Umbilical cord (tissue), 2 donors: ENCODE measurements around the gene PPP1R37. TPM values are rescaled to one million over a fixed set of nuclear protein-coding genes. Genes with fewer than 3 reads are reported as not detected.

Source experiments
- DNase-seq: peaks from one replicate; pipeline ENCODE4 v3.0.0-alpha.2; 2015; ENCODE audit warnings: low spot score
- total RNA-seq: library from RNA; depleted of rRNA; stranded (reverse); fragments of >200 nt; gene quantifications from one replicate; pipeline ENCODE4 v1.2.3, GENCODE V29; 2014; ENCODE audit warnings: low replicate concordance; ENCODE audit not compliant: insufficient read depth

Gene PPP1R37
- total RNA-seq, 1 donor from 2014 or later, result 40.2 TPM

DNA sequence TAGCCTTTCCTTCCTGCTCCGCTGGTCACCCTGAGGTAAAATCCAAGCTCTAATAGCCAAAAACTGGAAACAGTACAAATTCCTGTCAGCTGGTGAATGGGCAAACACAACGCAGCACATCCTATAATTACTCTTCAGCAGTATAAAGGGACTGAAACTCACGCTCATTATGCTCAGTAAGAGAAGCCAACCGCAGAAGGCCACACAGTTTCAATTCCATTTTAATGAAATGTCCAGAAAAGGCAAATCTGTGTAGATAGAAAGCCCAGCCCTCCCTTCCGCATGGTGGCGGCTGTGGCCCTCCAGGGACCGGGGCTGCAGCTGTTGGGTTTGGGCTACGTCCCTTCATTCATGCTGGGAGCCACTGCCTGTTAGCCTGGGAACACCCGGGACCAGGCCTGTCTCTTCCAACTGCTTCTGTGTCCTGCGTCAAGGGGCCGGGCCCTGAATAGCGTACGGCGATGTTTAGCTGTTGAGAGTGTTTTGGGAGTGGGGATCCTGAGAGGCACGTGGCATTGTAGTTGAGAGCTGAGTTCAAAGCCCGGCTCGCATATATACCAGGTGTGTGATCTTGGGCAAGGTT is 44.3 kb downstream of the PPP1R37 start:
- DNase-seq, result no peak

DNA sequence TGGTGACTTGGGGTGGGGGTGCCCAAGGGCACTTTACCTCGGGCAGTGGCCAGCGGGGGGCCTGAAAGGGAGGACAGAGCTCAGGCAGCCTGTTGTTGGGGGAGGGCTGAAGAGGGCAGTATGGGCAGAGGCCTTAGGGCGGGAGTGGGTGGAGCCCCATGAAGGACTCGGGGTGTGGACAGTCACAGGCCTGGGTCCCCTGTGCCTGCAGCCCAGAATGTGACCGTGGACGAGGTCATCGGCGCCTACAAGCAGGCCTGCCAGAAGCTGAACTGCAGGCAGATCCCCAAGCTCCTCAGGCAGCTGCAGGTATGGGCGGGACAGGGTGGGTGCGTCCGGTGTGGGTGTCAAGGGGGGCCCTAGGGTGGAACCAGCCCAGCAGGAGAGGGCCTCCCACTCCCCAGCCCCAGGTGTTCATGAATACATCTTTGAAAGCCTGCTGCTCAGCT is 45.3 kb downstream of the PPP1R37 start:
- no peak for DNase-seq

DNA sequence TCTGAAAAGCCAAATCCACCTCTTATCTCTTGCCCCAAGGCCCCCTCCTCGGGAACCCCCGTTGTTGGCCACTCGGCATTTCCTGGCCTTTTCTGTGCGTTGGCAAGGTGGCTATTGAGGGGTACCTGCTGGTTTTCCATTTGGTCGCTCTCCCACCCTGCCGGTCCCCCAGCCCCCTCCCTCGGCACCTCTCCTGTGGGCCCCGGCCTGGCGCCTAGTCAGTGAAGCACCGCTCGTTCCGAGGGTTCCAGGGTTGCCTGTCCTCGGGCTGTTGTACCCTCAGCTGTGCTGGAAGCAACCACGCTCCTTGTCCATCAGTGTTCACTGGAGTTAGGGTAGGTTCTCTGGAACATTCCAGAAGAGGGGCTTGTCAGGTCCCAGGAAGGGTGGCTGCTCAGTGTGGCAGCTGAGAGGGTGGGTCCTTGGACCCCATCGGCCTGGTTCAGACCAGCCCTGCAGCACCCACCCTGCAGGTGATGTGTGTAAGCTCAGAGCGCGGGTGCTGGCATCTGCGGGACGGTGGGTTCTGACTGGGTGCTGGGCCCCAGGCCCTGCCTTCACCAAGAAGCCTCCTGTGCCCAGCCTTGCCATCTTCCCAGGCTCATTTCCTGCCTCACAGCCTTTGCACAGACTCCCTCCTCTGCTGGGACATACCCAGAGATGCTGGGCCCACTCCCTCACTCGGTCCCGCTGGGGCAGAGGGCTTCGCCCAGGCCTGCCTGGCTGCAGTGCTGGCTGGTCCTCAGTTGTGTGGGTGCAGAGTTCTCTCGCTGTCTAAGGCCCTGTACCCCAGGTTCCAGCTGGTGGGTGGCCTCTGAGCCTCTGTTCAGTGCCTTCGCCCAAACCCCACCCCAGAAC is 46.5 kb downstream of the PPP1R37 start:
- no peak for DNase-seq

DNA sequence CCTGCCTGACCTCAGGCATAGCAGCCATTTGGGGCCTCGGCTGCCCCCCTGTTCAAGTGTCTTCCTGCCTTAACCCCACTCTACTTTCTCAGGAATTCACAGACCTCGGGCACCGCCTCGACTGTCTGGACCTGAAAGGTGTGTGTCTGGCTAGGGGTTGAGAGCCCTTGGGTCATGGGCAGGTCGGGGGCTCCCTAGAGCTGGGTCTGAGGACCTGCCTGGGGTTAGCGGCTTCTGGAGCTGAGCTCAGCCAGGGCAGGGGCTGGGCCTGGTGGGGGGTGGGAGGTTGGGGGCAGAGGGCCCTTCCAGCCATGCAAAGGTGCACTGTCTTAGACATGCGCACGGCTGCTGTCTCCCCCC is 47.1 kb downstream of the PPP1R37 start:
- DNase-seq, result no peak

DNA sequence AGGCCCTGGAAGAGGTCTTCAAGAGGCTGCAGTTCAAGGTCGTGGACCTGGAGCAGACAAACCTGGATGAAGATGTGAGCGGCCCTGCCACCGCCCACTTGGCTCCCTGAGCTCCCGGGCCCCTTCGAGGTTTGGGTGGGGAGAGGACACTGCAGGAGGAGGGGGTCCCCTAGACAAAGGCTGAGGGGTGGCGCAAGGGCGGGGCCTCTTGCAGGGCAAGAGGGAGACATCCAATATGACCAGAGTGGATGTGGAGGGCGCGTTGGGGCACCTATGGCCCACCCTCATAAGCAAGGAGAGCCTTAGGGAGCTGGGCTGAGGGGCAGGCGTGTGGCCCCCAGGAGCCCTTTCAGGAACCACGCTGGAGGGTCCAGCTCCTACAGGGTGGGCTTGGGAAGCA is 47.6 kb downstream of the PPP1R37 start:
- no peak for DNase-seq

DNA sequence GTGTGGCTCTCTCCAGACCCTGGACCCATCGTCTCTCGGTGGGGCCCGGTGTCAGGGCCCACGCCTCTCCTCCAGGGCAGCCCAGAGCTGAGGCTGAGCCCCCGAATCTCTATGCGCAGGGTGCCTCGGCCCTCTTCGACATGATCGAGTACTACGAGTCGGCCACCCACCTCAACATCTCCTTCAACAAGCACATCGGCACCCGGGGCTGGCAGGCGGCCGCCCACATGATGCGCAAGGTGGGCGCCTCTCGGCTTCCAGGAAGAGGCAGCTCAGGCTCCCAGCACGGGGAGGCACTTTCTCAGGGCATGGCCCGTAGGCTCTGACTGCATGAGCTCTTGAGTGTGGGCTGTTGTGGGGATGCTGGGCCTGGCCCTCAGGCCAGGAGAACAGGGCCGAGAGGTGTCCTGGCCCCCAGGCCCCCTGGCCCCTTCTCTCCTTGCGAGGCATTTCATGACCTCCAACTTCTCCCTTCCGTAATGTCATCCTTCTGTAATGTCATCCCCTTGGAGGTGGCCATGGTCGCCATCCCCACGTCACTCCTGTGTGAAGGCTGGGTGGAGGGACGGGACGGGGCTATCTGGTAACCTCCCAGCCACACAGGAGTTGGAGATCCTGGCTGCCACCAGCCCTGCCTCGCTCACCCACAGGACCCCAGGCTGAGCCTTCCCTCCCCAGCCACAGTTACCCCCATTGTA is 48.4 kb downstream of the PPP1R37 start:
- DNase-seq, result no peak

DNA sequence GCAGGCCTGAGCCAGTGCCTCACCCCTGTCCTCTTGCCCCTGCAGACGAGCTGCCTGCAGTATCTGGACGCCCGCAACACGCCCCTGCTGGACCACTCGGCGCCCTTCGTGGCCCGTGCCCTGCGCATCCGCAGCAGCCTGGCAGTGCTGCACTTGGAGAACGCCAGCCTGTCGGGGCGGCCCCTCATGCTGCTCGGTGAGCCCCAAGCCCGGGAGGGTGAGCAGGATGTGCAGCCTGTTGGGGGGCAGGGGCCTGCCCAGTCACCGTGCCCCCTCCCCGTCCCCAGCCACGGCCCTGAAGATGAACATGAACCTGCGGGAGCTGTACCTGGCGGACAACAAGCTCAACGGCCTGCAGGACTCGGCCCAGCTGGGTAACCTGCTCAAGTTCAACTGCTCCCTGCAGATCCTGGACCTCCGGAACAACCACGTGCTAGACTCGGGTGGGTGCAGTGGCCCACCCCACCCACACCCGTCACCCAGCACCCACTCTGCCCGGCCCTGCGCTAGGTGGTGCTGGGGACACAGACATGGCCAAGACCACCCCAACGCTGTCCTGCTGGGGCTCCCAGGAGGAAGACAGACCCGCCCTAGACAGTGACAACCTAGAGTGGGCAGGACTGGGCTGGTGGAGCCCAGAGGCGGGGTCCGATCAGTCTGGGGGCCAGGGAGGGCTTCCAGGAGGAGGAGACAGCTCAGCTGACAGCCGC is 49.2 kb downstream of the PPP1R37 start:
- no peak for DNase-seq

DNA sequence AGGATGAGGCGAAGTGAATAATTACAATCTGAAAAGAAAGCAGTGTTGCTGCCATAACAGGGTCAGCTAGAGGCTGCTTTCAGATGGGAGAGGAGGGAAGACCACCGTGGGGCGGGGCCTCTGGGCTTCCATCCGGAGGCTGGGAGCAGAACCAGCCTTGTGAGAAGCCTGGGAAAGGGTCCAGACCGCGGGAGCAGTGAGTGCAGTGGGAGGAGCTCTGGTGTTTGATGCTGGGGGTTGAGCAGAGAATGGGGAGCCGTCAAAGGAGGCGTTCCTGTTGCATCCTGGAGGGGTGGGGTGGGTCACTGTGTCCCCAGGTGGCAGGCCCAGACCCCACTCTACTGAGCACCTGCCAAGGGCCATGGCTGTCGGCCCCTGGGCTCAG is 49.7 kb downstream of the PPP1R37 start:
- DNase-seq, result no peak

DNA sequence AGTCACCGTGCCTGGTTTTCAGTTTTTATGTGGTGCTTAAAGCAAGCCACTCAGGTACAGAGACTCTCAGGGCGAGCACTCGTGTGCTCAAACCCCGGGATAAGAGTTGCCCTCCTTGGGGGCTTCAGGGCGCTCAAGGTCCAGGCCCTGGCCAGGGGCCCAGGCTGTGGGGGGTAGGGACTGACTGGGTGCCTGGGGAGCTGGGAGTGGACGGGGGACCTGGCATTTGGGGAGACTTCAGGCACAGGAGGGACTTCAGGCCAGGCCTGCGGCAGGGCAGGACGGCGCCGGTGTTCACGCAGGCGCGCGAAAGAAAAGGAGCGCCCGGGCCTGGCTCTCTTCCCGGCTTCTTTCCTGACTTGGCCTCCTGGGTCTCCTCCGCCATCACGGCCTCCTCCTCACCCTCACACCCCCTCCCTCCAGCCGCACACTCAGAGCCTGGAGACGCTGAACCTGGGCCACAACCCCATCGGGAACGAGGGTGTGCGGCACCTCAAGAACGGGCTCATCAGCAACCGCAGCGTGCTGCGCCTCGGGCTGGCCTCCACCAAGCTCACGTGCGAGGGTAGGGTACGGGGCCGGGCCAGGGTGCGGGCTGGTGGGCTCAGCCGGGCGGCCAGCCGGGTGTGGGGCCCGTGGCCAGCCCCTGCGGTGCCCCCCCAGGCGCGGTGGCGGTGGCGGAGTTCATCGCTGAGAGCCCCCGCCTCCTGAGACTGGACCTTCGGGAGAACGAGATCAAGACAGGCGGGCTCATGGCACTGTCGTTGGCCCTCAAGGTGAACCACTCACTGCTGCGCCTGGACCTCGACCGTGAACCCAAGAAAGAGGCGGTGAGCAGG is 51.7 kb downstream of the PPP1R37 start:
- no peak for DNase-seq

DNA sequence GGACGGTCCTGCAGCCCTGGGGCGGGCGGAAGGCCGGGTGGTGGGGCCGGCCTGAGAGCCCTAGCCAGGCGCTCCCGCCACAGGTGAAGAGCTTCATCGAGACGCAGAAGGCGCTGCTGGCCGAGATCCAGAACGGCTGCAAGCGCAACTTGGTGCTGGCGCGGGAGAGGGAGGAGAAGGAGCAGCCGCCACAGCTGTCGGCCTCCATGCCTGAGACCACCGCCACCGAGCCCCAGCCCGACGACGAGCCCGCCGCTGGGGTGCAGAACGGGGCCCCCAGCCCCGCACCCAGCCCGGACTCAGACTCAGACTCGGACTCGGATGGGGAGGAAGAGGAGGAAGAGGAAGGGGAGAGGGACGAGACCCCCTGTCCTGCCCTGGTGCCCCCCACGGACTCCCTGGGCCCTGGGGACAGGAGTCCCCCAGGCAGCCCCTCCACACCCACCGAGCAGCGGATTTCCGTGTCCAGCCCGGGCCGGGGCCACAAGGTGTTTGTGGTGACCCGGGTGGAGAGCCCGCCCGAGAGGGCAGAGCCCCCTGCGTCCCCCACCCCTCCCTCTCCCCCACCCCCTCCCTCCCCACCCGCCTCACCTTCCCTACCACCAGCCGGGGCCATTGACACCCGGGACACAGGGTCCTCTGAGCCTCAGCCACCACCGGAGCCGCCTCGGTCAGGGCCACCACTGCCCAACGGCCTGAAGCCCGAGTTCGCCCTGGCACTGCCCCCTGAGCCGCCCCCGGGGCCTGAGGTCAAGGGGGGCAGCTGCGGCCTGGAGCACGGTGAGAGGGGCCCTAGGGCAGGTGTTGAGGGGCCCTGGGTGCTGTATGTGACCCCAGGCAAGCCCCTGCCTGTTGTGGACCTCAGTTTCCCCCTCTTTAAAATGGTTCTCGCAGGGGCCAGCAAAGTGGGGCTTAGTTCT is 52.6 kb downstream of the PPP1R37 start:
- DNase-seq, result no peak

DNA sequence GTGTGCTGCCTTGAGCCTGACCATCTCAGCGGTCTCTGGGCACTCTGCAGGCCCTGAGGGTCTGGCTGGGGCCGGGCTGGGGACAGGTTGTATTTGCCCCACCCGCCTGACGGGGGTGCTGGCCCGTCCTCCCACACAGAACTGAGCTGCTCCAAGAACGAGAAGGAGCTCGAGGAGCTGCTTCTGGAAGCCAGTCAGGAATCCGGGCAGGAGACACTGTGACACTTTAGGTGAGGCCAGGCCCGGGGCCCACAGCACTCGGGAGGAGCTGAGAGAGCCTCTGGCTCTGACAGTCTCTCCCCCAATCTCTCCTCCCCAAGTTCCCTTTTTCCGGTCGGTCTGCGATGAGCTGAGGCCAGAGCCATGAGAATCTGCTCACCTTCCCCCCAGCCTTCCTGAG is 53.3 kb downstream of the PPP1R37 start:
- DNase-seq, result no peak

DNA sequence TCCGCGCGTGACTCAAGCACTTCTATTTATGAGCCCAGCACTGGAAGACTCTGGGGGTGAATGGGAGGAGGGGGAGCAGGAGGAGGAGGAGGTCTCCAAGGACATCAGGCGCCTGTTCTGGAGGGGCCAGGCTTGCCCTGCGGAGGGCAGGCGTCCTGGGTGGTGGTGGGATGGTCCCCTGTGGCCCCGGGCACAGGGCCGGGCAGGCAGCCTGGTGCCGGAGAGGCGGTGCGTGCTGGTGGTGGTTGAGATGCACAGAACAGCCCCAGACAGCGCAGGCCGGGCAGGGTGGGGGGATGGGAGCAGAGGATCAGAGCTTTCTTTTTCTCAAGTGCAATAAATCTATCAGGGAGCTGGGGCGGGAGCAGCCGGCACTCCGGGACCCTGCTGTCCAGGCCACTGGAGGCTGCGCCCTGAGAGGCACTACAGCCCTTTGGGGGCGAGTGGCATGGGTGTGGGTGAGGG is 53.8 kb downstream of the PPP1R37 start:
- no peak for DNase-seq

DNA sequence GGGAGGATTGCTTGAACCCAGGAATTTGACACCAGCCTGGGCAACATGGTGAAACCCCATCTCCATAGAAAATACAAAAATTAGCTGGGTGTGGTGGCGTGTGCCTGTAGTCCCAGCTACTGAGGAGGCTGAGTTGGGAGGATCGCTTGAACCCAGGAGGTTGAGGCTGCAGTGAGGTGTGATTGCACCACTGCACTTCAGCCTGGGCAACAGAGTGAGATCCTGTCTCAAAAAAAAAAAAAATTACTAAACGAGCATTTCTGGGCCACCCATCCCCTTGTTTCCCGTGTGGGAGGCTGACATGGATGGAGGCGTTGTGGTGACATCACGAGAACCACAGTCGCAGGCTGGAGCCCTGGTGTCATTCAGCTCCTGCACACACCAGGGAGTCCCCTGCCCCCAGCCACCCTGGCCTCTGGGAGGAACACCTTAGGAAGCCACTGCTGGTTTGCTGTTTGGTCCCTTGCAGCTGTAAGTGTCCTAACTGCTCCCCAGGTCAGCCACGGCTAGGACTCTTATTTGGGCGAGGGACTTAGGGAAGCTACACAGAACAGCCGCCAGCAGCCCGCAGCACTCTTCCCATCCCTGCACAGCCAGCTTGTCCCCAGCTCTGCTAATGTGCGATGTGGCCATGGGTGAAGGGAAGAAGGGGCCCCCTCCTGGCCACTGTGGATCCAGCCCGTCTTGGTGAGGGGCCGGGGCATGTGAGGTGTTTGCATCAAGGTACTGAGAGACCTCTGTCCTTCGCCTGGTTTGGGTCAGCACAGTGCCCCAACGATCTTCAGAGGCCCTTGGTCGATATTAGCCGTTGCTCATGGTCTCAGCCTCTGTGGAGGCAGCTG is 55.1 kb downstream of the PPP1R37 start:
- DNase-seq, result no peak

DNA sequence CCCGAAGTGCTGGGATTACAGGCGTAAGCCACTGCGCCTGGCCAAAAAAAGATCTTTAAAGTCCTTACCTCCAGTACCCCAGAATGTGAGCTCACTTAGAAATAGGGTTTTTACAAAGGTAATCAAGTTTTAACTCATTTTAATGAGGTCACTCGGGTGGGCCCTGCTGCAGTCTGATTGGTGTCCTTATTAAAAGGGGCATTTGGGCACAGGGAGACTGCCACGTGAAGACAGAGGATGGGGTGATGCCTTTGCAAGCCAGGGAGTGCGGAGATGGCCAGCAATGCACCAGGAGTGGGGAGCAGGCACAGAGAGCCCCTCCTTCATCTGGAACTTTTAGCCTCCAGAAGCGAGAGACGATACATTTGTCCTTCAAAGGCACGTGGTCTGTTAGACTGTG is 56.1 kb downstream of the PPP1R37 start:
- DNase-seq, result no peak

DNA sequence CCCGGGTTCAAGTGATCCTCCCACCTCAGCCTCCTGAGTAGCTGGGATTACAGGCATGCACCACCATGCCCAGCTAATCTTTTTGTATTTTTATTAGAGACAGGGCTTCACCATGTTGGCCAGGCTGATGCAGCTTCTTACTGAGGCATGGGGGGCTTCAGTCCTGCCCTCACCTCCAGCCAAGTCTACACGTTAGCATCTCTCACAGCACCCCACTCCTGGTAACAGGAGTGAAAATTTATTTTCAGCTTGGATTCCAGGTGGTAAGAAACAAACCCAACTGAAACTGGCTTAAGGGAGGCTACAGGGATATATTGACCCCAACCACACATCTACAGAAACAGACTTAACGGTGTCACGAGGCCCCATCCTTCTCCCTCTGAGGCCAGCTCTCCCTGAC is 57.2 kb downstream of the PPP1R37 start:
- no peak for DNase-seq

DNA sequence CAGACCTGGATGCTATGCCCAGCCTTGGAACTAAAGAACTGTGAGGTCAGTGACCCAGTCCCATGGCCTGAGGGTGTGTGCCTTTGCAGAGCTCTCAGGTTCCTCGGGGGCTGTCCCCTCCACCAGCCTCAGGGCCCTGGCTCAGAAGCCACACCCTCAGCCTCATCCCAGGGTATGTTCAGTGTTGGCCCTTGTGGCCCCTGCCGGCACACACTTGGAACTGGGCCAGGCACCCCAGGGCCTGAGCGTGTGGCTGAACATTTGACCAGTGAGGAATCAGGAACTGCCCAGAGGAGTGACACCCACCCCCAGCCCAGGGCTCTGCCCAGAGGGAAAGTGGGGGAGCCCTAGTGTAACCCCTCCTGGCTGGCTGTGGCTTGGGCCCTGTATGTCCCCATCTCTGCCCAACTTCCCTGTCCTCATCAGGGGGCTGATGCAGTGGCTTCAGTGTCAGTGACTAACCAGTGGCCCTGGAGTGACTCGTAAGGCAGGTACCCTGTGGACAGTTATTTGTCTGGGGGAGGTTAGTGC is 57.8 kb downstream of the PPP1R37 start:
- DNase-seq, result no peak

DNA sequence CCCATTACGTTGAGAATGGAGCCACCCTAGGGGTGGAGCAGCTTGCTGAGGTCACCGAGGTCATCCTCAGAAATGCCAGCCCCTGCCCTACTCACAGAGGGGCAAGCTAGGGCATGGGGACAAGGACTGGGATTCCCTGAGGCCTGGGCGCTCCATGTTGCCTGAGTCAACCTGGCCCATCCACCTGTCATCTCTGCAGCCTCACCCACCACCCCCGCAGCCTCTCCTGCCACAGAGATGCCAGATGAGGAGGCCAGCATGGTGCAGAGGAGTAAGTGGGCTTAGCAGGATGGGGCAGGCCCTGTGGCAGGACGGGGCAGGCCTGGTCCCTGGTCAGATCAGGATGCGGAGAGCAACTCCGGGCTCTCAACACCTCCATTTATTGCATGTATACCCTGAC is 58.3 kb downstream of the PPP1R37 start:
- no peak for DNase-seq

DNA sequence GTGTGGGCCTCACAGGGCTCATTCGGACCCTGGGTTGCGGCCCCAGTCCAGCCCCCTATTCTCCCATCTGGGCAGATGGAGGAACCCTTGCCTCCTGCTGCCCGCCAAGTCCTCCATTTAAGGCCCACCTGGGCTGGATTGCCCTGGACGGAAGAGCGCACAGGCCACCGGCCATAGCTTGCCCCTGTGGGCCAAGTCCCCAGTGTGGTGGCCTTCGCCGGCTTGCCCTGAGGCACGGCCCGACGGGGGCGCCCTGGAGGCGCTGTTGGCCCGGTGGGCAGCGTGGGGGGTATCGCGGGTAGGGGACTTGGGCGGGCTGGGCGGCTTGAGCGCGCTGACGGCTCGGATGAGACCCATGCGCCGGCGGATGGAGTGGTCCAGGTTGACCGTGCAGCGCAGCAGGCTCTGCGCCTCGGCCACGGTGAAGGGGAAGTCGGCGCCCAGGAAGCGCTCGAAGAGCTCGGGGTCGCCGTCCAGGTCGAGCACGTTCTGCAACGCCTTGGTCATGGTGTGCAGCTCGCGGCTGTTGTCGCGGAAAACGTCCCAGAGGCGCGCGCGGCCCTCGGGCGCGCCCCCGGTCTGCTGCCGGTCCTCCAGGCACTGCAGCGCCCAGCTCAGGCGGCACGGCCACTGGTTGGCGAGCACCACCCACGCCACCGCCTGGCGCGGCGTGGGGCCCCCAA is 59.0 kb downstream of the PPP1R37 start:
- DNase-seq, result no peak
